GM19397 (cell line): ENCODE data around the gene NUP62.
"Not testable (repeated sequence)": the region's sequence is repeated elsewhere in the genome, so short reads cannot be mapped to it uniquely, and the experiment has no call there.

Source experiments
- ATAC-seq: cut with Tn5 transposase; IDR thresholded peaks from one replicate; pipeline ENCODE4 v1.9.1; 2021; ENCODE audit warnings: mild to moderate bottlenecking, moderate library complexity; ENCODE audit not compliant: unreplicated experiment

NUP62 gene

GRCh38 chr19:49927526-49928264 lies 1.6 kb downstream of the NUP62 start:
- no peak for ATAC-seq

- ATAC-seq, result no peak
These were observed 2.8 kb downstream of the NUP62 start for GRCh38 chr19:49926515-49926914.

- ATAC-seq, result no peak
These were observed 3.8 kb downstream of the NUP62 start for GRCh38 chr19:49925486-49925885.

GRCh38 chr19:49924881-49925210 lies 4.5 kb downstream of the NUP62 start:
- not testable (repeated sequence) for ATAC-seq

GRCh38 chr19:49924004-49924880 lies 5.1 kb downstream of the NUP62 start:
- ATAC-seq, result no peak

- no peak for ATAC-seq
These were observed 6.0 kb downstream of the NUP62 start for GRCh38 chr19:49923055-49924003.

GRCh38 chr19:49921871-49922795 lies 7.2 kb downstream of the NUP62 start:
- no peak for ATAC-seq

- no peak for ATAC-seq
These were observed 8.5 kb downstream of the NUP62 start for GRCh38 chr19:49920624-49921363.

- ATAC-seq, result no peak
These were observed 11.2 kb downstream of the NUP62 start for GRCh38 chr19:49918089-49918488.

- ATAC-seq, result no peak
These were observed 12.2 kb downstream of the NUP62 start for GRCh38 chr19:49916839-49917733.

GRCh38 chr19:49915271-49915670 lies 14.0 kb downstream of the NUP62 start:
- no peak for ATAC-seq

- no peak for ATAC-seq
These were observed 15.6 kb downstream of the NUP62 start for GRCh38 chr19:49913720-49914119.

- no peak for ATAC-seq
These were observed 16.2 kb downstream of the NUP62 start for GRCh38 chr19:49912965-49913685.

- no peak for ATAC-seq
These were observed 17.7 kb downstream of the NUP62 start for GRCh38 chr19:49911381-49912145.

- ATAC-seq, result no peak
These were observed 19.1 kb downstream of the NUP62 start for GRCh38 chr19:49910179-49910578.

GRCh38 chr19:49908480-49909420 lies 20.6 kb downstream of the NUP62 start:
- no peak for ATAC-seq
